Fibroblast of mammary gland (primary cell): ENCODE measurements around the gene JAM3.
A peak's percentile ranks its signal among the peaks of the same experiment; 100 is the strongest.
"Not testable (repeated sequence)": the region's sequence is repeated elsewhere in the genome, so short reads cannot be mapped to it uniquely, and the experiment has no call there.

Experiments used
- DNase-seq: peaks from one replicate; pipeline ENCODE4 v3.0.0-alpha.2; 2010; ENCODE audit warnings: low read depth
- H3K4me3 ChIP-seq: 2 replicates; pipeline ENCODE4 v1.5.1; 2011; ENCODE audit warnings: low read depth, mild to moderate bottlenecking, low read length, moderate library complexity; ENCODE audit not compliant: control insufficient read depth
- TF ChIP-seq, protein P1 (sequence below): conservative IDR thresholded peaks from 2 replicates; pipeline ENCODE4 v1.5.1; 2011; ENCODE audit warnings: low read depth, low read length, inconsistent platforms; ENCODE audit not compliant: control insufficient read depth, insufficient read depth

JAM3 gene

GRCh38 chr11:134170919-134171281 lies 102.0 kb downstream of the JAM3 start:
- H3K4me3 ChIP-seq = no peak overlapping the region
- DNase-seq = peak; percentile 15
- TF ChIP-seq, protein P1, sequence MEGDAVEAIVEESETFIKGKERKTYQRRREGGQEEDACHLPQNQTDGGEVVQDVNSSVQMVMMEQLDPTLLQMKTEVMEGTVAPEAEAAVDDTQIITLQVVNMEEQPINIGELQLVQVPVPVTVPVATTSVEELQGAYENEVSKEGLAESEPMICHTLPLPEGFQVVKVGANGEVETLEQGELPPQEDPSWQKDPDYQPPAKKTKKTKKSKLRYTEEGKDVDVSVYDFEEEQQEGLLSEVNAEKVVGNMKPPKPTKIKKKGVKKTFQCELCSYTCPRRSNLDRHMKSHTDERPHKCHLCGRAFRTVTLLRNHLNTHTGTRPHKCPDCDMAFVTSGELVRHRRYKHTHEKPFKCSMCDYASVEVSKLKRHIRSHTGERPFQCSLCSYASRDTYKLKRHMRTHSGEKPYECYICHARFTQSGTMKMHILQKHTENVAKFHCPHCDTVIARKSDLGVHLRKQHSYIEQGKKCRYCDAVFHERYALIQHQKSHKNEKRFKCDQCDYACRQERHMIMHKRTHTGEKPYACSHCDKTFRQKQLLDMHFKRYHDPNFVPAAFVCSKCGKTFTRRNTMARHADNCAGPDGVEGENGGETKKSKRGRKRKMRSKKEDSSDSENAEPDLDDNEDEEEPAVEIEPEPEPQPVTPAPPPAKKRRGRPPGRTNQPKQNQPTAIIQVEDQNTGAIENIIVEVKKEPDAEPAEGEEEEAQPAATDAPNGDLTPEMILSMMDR = no peak

DNA sequence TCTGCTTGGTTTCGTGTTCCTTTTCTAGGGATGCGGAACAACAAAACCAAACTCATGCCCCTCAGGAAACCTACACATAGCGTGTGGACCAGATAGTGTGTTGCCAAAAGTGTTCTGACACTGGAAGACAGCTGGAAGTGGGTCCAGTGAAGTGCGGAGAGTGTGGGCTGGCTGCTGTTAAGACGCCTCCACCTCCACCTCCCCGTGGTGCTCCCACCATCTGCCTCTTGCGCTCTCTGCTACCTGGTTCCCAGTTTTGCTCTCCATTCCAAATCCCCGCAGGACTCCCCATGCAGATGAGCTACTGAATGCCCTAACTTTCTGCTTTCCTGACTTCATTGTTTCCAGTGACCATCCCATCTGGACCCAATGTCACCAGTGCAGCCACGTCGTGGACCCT lies 103.1 kb downstream of the JAM3 start:
- TF ChIP-seq, protein P1 = no peak
- H3K4me3 ChIP-seq = no peak overlapping the region
- DNase-seq = no peak

GRCh38 chr11:134173296-134173695 lies 104.4 kb downstream of the JAM3 start:
- no peak overlapping the region for H3K4me3 ChIP-seq
- TF ChIP-seq, protein P1 = no peak
- DNase-seq = no peak

- no peak for DNase-seq
- TF ChIP-seq, protein P1 = no peak
- H3K4me3 ChIP-seq = no peak overlapping the region
These were observed 107.4 kb downstream of the JAM3 start for GRCh38 chr11:134176284-134176683.

DNA sequence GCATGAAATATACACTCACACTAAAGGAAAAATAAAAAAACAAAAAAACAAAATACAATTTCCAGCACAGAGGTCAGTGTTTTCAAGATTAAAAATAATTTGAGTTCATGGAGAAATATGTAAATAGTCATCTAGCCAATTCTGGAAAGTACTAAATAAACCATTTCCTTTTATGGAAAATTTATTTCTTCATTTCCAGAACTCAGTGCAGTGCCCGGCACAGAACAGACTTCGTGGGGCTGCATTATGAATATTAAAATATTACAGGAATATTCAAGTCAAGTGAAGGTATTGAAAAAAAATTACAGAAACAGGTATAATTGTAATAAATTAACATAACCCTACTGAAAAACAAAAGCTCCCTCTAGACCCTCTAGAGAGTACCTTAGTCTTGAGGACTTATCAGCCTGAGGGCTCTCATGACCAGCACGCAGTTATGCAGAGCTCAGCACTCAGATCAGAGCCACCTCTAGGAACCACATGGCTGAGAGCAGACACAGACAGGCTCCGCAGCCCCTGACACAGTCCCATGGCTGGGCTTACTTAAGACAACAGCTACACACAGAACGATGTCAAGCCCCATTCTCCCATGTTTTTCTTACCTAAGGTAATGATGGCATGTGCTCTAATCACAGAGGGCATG lies 109.3 kb downstream of the JAM3 start:
- DNase-seq = no peak
- TF ChIP-seq, protein P1 = no peak
- H3K4me3 ChIP-seq = no peak overlapping the region

GRCh38 chr11:134181707-134182106 lies 112.8 kb downstream of the JAM3 start:
- TF ChIP-seq, protein P1 = no peak
- DNase-seq = peak; percentile 72

GRCh38 chr11:134188092-134188491 lies 119.2 kb downstream of the JAM3 start:
- DNase-seq, H3K4me3 ChIP-seq: not testable (repeated sequence)

More at GRCh38 chr11:134181707-134182106, 112.8 kb downstream of the JAM3 start:
- H3K4me3 ChIP-seq = no peak overlapping the region
